Measurements from ENCODE around the gene CTXND2. TPM values are rescaled to one million over a fixed set of nuclear protein-coding genes. Genes with fewer than 3 reads are reported as not detected.

CTXND2 gene
- total and polyA plus RNA-seq, 2 donors from 2014 or later, result not detected

- intact Hi-C loops (cut with DNase I), result no loop called here
- Histone ChIP-seq H3K27me3 (ENCODE audit: control insufficient read depth, insufficient read depth, low read length) (no peaks in the 10 kb centered on the region), H3K9ac (ENCODE audit: low read length in 3 of 3) (no peak overlapping the region), H3K9me3 (ENCODE audit: control insufficient read depth in 2 of 3, insufficient read depth in 1 of 3, low read length in 3 of 3) (no peaks in the 10 kb centered on the region), H3K27ac (ENCODE audit: low read depth in 2 of 2, low read length in 2 of 2) (no peak overlapping the region), H3K36me3 (ENCODE audit: control insufficient read depth in 2 of 3, insufficient read depth in 3 of 3, low read length in 3 of 3) (peaks cover 0 to 2% (median 0%) of the 10 kb centered on the region in 3 donors), H3K4me3 (ENCODE audit: low read length in 3 of 3) (no peak overlapping the region), H3K4me1 (ENCODE audit: control insufficient read depth in 2 of 3, insufficient read depth in 2 of 3, low read depth in 1 of 3, low read length in 3 of 3) (peaks cover 0 to 8% (median 4%) of the 10 kb centered on the region in 3 donors)
- no peak for FAIRE-seq
- DNase-seq, result no peak
- no peak for TF ChIP-seq CTCF (IDR thresholded peaks at IDR 0.05; ENCODE audit: borderline replicate concordance, extremely low read depth, insufficient read depth)
These were observed 13.4 kb upstream of the CTXND2 start for GRCh38 chr1:150873521-150873920.

- intact Hi-C loops (cut with DNase I), result no loop called here
- no peaks in the 10 kb centered on the region for H3K9me3 ChIP-seq (ENCODE audit: control insufficient read depth in 2 of 3, insufficient read depth in 1 of 3, low read length in 3 of 3)
- peak overlapping the region; percentile 45 to 95 for H3K27ac ChIP-seq (ENCODE audit: low read depth in 2 of 2, low read length in 2 of 2)
- DNase-seq (peak in 2 of 5 donors; percentile 19 to 32), FAIRE-seq (no peak)
- no peak for TF ChIP-seq CTCF (IDR thresholded peaks at IDR 0.05; ENCODE audit: borderline replicate concordance, extremely low read depth, insufficient read depth)
- H3K9ac ChIP-seq (ENCODE audit: low read length in 3 of 3), result peak overlapping the region in 2 of 3 donors; percentile 87 to 91
- peaks cover 0 to 2% (median 0%) of the 10 kb centered on the region in 3 donors for H3K36me3 ChIP-seq (ENCODE audit: control insufficient read depth in 2 of 3, insufficient read depth in 3 of 3, low read length in 3 of 3)
- H3K27me3 ChIP-seq (ENCODE audit: control insufficient read depth, insufficient read depth, low read length), result no peaks in the 10 kb centered on the region
- H3K4me1 ChIP-seq (ENCODE audit: control insufficient read depth in 2 of 3, insufficient read depth in 2 of 3, low read depth in 1 of 3, low read length in 3 of 3), result peaks cover 0 to 8% (median 4%) of the 10 kb centered on the region in 3 donors
- peak overlapping the region; percentile 40 to 90 (median 81) for H3K4me3 ChIP-seq (ENCODE audit: low read length in 3 of 3)
These were observed 12.3 kb upstream of the CTXND2 start for GRCh38 chr1:150874455-150875196.

- no peak for FAIRE-seq
These were observed 11.5 kb upstream of the CTXND2 start for GRCh38 chr1:150875197-150876118.

More at GRCh38 chr1:150875197-150876118, 11.5 kb upstream of the CTXND2 start:
- intact Hi-C loops (cut with DNase I), result no loop called here
- H3K9me3 ChIP-seq (ENCODE audit: control insufficient read depth in 2 of 3, insufficient read depth in 1 of 3, low read length in 3 of 3), result no peaks in the 10 kb centered on the region
- peaks cover 0 to 2% (median 0%) of the 10 kb centered on the region in 3 donors for H3K36me3 ChIP-seq (ENCODE audit: control insufficient read depth in 2 of 3, insufficient read depth in 3 of 3, low read length in 3 of 3)
- H3K9ac ChIP-seq (ENCODE audit: low read length in 3 of 3), result peak overlapping the region; percentile 44 to 91 (median 87)
- DNase-seq, result peak in 2 of 5 donors; percentile 15 to 49
- no peaks in the 10 kb centered on the region for H3K27me3 ChIP-seq (ENCODE audit: control insufficient read depth, insufficient read depth, low read length)
- H3K27ac ChIP-seq (ENCODE audit: low read depth in 2 of 2, low read length in 2 of 2), result peak overlapping the region; percentile 92 to 95
- peak overlapping the region; percentile 81 to 90 (median 82) for H3K4me3 ChIP-seq (ENCODE audit: low read length in 3 of 3)
- peaks cover 0 to 8% (median 4%) of the 10 kb centered on the region in 3 donors for H3K4me1 ChIP-seq (ENCODE audit: control insufficient read depth in 2 of 3, insufficient read depth in 2 of 3, low read depth in 1 of 3, low read length in 3 of 3)
- TF ChIP-seq CTCF (IDR thresholded peaks at IDR 0.05; ENCODE audit: borderline replicate concordance, extremely low read depth, insufficient read depth), result no peak

Data from kidney (tissue), 14 donors.